ENCODE data around the gene EGFR. TPM values are rescaled to one million over a fixed set of nuclear protein-coding genes. Genes with fewer than 3 reads are reported as not detected.

EGFR gene
- total RNA-seq, 1 donor, result 98.9 TPM

GRCh38 chr7:55224111-55224510 is 205.3 kb downstream of the EGFR start:
- no peak overlapping the region for H3K4me3 ChIP-seq (ENCODE audit: low read depth, low read length)
- DNase-seq (ENCODE audit: low read depth), result no peak
- TF ChIP-seq CTCF (IDR thresholded peaks at IDR 0.05; ENCODE audit: insufficient read depth, low read depth, low read length), result no peak

DNA sequence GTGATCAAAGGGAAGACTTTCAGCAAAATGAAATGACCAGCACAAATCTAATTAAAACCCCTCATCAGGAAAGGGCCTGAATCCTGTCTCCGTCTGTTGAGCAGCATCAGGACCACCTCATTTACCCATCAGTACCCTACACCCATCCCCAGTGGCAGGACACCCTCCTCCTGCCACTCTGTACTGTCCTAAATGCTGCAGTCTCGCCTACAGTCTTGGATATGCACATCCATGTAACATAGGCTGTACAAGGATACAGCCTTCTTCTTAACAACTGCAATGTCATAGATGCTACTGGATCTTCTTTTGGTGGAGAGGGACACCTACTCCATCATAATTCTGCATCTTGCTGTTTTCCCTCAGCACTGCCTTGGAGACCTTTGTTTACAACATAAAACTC is 206.0 kb downstream of the EGFR start:
- H3K4me3 ChIP-seq (ENCODE audit: low read depth, low read length), result no peak overlapping the region
- no peak for TF ChIP-seq CTCF (IDR thresholded peaks at IDR 0.05; ENCODE audit: insufficient read depth, low read depth, low read length)
- no peak for DNase-seq (ENCODE audit: low read depth)

DNA sequence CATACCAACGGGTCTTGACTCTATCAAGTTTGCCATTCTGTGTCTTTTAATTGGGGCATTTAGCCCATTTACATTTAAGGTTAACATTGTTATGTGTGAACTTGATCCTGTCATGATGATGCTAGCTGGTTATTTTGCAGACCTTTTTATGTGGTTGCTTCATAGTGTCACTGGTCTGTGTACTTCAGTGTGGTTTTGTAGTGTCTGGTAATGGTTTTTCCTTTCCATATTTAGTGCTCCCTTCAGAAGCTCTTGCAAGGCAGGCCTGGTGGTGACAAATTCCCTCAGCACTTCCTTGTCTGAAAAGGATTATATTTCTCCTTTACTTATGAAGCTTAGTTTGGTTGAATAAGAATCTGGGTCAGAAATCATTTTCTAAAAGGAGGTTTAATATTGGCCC is 211.2 kb downstream of the EGFR start:
- TF ChIP-seq CTCF (IDR thresholded peaks at IDR 0.05; ENCODE audit: insufficient read depth, low read depth, low read length), result no peak
- H3K4me3 ChIP-seq (ENCODE audit: low read depth, low read length), result no peak overlapping the region
- DNase-seq (ENCODE audit: low read depth), result no peak

GRCh38 chr7:55231736-55232280 is 213.0 kb downstream of the EGFR start:
- DNase-seq (ENCODE audit: low read depth), result no peak
- TF ChIP-seq CTCF (IDR thresholded peaks at IDR 0.05; ENCODE audit: insufficient read depth, low read depth, low read length), result no peak
- H3K4me3 ChIP-seq (ENCODE audit: low read depth, low read length), result no peak overlapping the region

GRCh38 chr7:55233001-55233400 is 214.2 kb downstream of the EGFR start:
- no peak for DNase-seq (ENCODE audit: low read depth)
- no peak for TF ChIP-seq CTCF (IDR thresholded peaks at IDR 0.05; ENCODE audit: insufficient read depth, low read depth, low read length)

GRCh38 chr7:55234408-55234807 is 215.6 kb downstream of the EGFR start:
- H3K4me3 ChIP-seq (ENCODE audit: low read depth, low read length), result no peak overlapping the region
- no peak for DNase-seq (ENCODE audit: low read depth)
- TF ChIP-seq CTCF (IDR thresholded peaks at IDR 0.05; ENCODE audit: insufficient read depth, low read depth, low read length), result no peak

More at GRCh38 chr7:55233001-55233400, 214.2 kb downstream of the EGFR start:
- no peak overlapping the region for H3K4me3 ChIP-seq (ENCODE audit: low read depth, low read length)

GRCh38 chr7:55235115-55235514 is 216.3 kb downstream of the EGFR start:
- no peak for DNase-seq (ENCODE audit: low read depth)
- no peak for TF ChIP-seq CTCF (IDR thresholded peaks at IDR 0.05; ENCODE audit: insufficient read depth, low read depth, low read length)
- H3K4me3 ChIP-seq (ENCODE audit: low read depth, low read length), result no peak overlapping the region

All from fibroblast of villous mesenchyme (primary cell).